H9 (cell line): Measurements from ENCODE around the gene OGFOD1. TPM values are rescaled to one million over a fixed set of nuclear protein-coding genes. Genes with fewer than 3 reads are reported as not detected.

Source experiments
- DNase-seq: peaks from one replicate; pipeline ENCODE4 v3.0.0-alpha.2; 2017
- H2AFZ ChIP-seq: one replicate; pipeline ENCODE4 v1.6.1; 2013; ENCODE audit warnings: mild to moderate bottlenecking, low read length, control low read depth, moderate library complexity
- H2AK5ac ChIP-seq: 2 replicates; pipeline ENCODE4 v1.6.1; 2013; ENCODE audit warnings: low read length, control low read depth, mixed read lengths; ENCODE audit not compliant: insufficient read length
- H2BK120ac ChIP-seq: one replicate; pipeline ENCODE4 v1.6.1; 2013; ENCODE audit warnings: low read depth, mild to moderate bottlenecking, low read length, control low read depth, inconsistent platforms; ENCODE audit not compliant: poor library complexity, severe bottlenecking
- H2BK12ac ChIP-seq: 2 replicates; pipeline ENCODE4 v1.6.1; 2013; ENCODE audit warnings: low read length, control low read depth, mixed read lengths, low read depth; ENCODE audit not compliant: insufficient read length
- H2BK15ac ChIP-seq: 2 replicates; pipeline ENCODE4 v1.6.1; 2013; ENCODE audit warnings: low read depth, low read length, control low read depth
- H2BK20ac ChIP-seq: one replicate; pipeline ENCODE4 v1.6.1; 2013; ENCODE audit warnings: low read depth, mild to moderate bottlenecking, low read length, control low read depth, inconsistent platforms; ENCODE audit not compliant: poor library complexity, severe bottlenecking
- H2BK5ac ChIP-seq: 2 replicates; pipeline ENCODE4 v1.6.1; 2013; ENCODE audit warnings: low read length, control low read depth, mixed read lengths; ENCODE audit not compliant: insufficient read length
- H3K14ac ChIP-seq: 2 replicates; pipeline ENCODE4 v1.6.1; 2013; ENCODE audit warnings: low read length, control low read depth; ENCODE audit not compliant: insufficient read depth
- H3K18ac ChIP-seq: 2 replicates; pipeline ENCODE4 v1.6.1; 2013; ENCODE audit warnings: low read depth, mild to moderate bottlenecking, mixed read lengths, low read length, control low read depth; ENCODE audit not compliant: insufficient read length
- H3K23ac ChIP-seq: 2 replicates; pipeline ENCODE4 v1.6.1; 2013; ENCODE audit warnings: low read length, control low read depth, mixed read lengths, low read depth; ENCODE audit not compliant: insufficient read length
- H3K23me2 ChIP-seq: 2 replicates; pipeline ENCODE4 v1.6.1; 2013; ENCODE audit warnings: low read depth, mild to moderate bottlenecking, mixed read lengths, low read length, control low read depth; ENCODE audit not compliant: insufficient read length, poor library complexity, severe bottlenecking
- H3K27ac ChIP-seq: 2 replicates; pipeline ENCODE4 v1.5.1; 2013; ENCODE audit warnings: low read length, control low read depth, mixed read lengths, low read depth; ENCODE audit not compliant: insufficient read length
- H3K27me3 ChIP-seq: 2 replicates; pipeline ENCODE4 v1.6.1; 2013; ENCODE audit warnings: low read length, control low read depth, inconsistent platforms; ENCODE audit not compliant: insufficient read depth
- H3K4ac ChIP-seq: 2 replicates; pipeline ENCODE4 v1.6.1; 2013; ENCODE audit warnings: low read depth, mild to moderate bottlenecking, control low read depth, inconsistent platforms, low read length, moderate library complexity
- H3K4me1 ChIP-seq: 2 replicates; pipeline ENCODE4 v1.6.1; 2013; ENCODE audit warnings: low read length, control low read depth, inconsistent platforms; ENCODE audit not compliant: insufficient read depth
- H3K4me2 ChIP-seq: 2 replicates; pipeline ENCODE4 v1.6.1; 2013; ENCODE audit warnings: low read length, control low read depth, mixed read lengths; ENCODE audit not compliant: insufficient read length, insufficient read depth
- H3K56ac ChIP-seq: 2 replicates; pipeline ENCODE4 v1.6.1; 2013; ENCODE audit warnings: low read depth, mild to moderate bottlenecking, mixed read lengths, low read length, control low read depth; ENCODE audit not compliant: insufficient read length
- H3K79me1 ChIP-seq: 2 replicates; pipeline ENCODE4 v1.6.1; 2013; ENCODE audit warnings: low read depth, mild to moderate bottlenecking, moderate library complexity, low read length, control low read depth, inconsistent platforms; ENCODE audit not compliant: insufficient read depth, poor library complexity, severe bottlenecking
- H3K79me2 ChIP-seq: 2 replicates; pipeline ENCODE4 v1.6.1; 2013; ENCODE audit warnings: low read length, control low read depth, inconsistent platforms; ENCODE audit not compliant: insufficient read depth
- H3K9ac ChIP-seq: 2 replicates; pipeline ENCODE4 v1.6.1; 2013; ENCODE audit warnings: low read length, control low read depth, mixed read lengths; ENCODE audit not compliant: insufficient read length; ENCODE audit errors: extremely low read depth
- H3K9me3 ChIP-seq: one replicate; pipeline ENCODE4 v1.6.1; 2013; ENCODE audit warnings: low read depth, low read length, inconsistent platforms; ENCODE audit not compliant: control insufficient read depth
- H3T11ph ChIP-seq: one replicate; pipeline ENCODE4 v1.6.1; 2013; ENCODE audit warnings: mild to moderate bottlenecking, low read length, control low read depth, inconsistent platforms
- H4K20me1 ChIP-seq: one replicate; pipeline ENCODE4 v1.6.1; 2013; ENCODE audit not compliant: control insufficient read depth, insufficient read length, insufficient read depth
- H4K5ac ChIP-seq: 2 replicates; pipeline ENCODE4 v1.6.1; 2013; ENCODE audit warnings: low read depth, mild to moderate bottlenecking, mixed read lengths, low read length, control low read depth; ENCODE audit not compliant: insufficient read length
- H4K8ac ChIP-seq: replicated peaks from 2 replicates; pipeline ENCODE4 v1.6.1; 2013; ENCODE audit warnings: low read length, control low read depth, mixed read lengths, low read depth; ENCODE audit not compliant: insufficient read length
- H4K91ac ChIP-seq: 2 replicates; pipeline ENCODE4 v1.6.1; 2013; ENCODE audit warnings: low read depth, mild to moderate bottlenecking, moderate library complexity, mixed read lengths, low read length, control low read depth; ENCODE audit not compliant: insufficient read length
- H3K27ac Mint-ChIP-seq, 3 experiments: 2 replicates in 2 of 3; 3 replicates in 1 of 3; pipeline ENCODE4 v1.8.0; 2020 to 2021; ENCODE audit warnings: mixed read lengths in 3 of 3, mild to moderate bottlenecking in 1 of 3, moderate library complexity in 1 of 3
- H3K27me3 Mint-ChIP-seq: 2 replicates; pipeline ENCODE4 v1.8.0; 2021; ENCODE audit warnings: low read depth, mild to moderate bottlenecking, moderate library complexity, mixed read lengths
- H3K36me3 Mint-ChIP-seq, 3 experiments: 2 replicates in 2 of 3; 3 replicates in 1 of 3; pipeline ENCODE4 v1.8.0; 2020 to 2021; ENCODE audit warnings: low read depth in 3 of 3, mixed read lengths in 3 of 3; ENCODE audit not compliant: insufficient read depth in 1 of 3
- H3K4me1 Mint-ChIP-seq, 2 experiments: 2 replicates each; pipeline ENCODE4 v1.8.0; 2020; ENCODE audit warnings: mixed read lengths in 2 of 2
- H3K4me3 Mint-ChIP-seq, 2 experiments: 2 replicates in 1 of 2; 3 replicates in 1 of 2; pipeline ENCODE4 v1.8.0; 2020 to 2021; ENCODE audit warnings: mild to moderate bottlenecking in 2 of 2, mixed read lengths in 2 of 2, moderate library complexity in 1 of 2
- H3K9me3 Mint-ChIP-seq, 2 experiments: 2 replicates in 1 of 2; 3 replicates in 1 of 2; pipeline ENCODE4 v1.8.0; 2020; ENCODE audit warnings: mild to moderate bottlenecking in 2 of 2, mixed read lengths in 2 of 2, moderate library complexity in 1 of 2
- CTCF ChIP-seq: fragments of 200-600 bp; sonication (generic); conservative IDR thresholded peaks from 3 replicates; pipeline ENCODE4 v1.8.0; 2021; ENCODE audit warnings: antibody characterized with exemption, mild to moderate bottlenecking
- WGBS: extraction: QIAGEN DNeasy Blood & Tissue Kit; methylation state at CpG from one replicate; pipeline ENCODE4 v1.1.7; 2013; ENCODE audit warnings: missing lambda C conversion rate, low lambda C conversion rate, mixed read lengths; ENCODE audit not compliant: insufficient read length; ENCODE audit errors: extremely low coverage; 5-methylcytosine and 5-hydroxymethylcytosine counted together
- total RNA-seq: library from RNA; stranded (reverse); gene quantifications from 2 replicates; pipeline ENCODE4 v1.2.1, GENCODE V29; 2021

Gene OGFOD1
- total RNA-seq, 1 experiment from 2014 or later: 66.5 TPM

- no peak overlapping the region for H2AFZ ChIP-seq
- H3K27me3 ChIP-seq: no peaks in the 10 kb centered on the region
- Mint-ChIP-seq H3K27ac (no peak overlapping the region; a peak in 1 of 7 replicates), H3K4me3 (no peak overlapping the region), H3K36me3 (peaks cover 33 to 81% (median 77%) of the 10 kb centered on the region in 3 experiments), H3K27me3 (no peaks in the 10 kb centered on the region), H3K4me1 (no peaks in the 10 kb centered on the region), H3K9me3 (no peaks in the 10 kb centered on the region)
- no peak overlapping the region for H4K91ac ChIP-seq
- no peaks in the 10 kb centered on the region for H4K20me1 ChIP-seq
- no CpG with 5 or more reads among the region's 6 CpGs for WGBS
- no peaks in the 10 kb centered on the region for H3K4me1 ChIP-seq
- H3K79me1 ChIP-seq: no peaks in the 10 kb centered on the region
- no peak overlapping the region for H4K8ac ChIP-seq
- H3K4ac ChIP-seq: no peak overlapping the region
- H3K79me2 ChIP-seq: no peaks in the 10 kb centered on the region
- no peaks in the 10 kb centered on the region for H3K9me3 ChIP-seq
- no peak overlapping the region for H4K5ac ChIP-seq
- H3K23ac ChIP-seq: no peak overlapping the region
- no peak overlapping the region for H2BK5ac ChIP-seq
- H3K23me2 ChIP-seq: no peaks in the 10 kb centered on the region
- no peak overlapping the region for H3T11ph ChIP-seq
- no peak for TF ChIP-seq CTCF
- no peak overlapping the region for H3K27ac ChIP-seq
- H2BK12ac ChIP-seq: no peak overlapping the region
- H3K4me2 ChIP-seq: no peak overlapping the region
- no peak overlapping the region for H3K14ac ChIP-seq
- H2BK120ac ChIP-seq: no peak overlapping the region
- H2BK20ac ChIP-seq: no peak overlapping the region
- no peak overlapping the region for H2AK5ac ChIP-seq
- no peak for DNase-seq
- H2BK15ac ChIP-seq: no peak overlapping the region
- no peak overlapping the region for H3K9ac ChIP-seq
- H3K18ac ChIP-seq: no peak overlapping the region
- H3K56ac ChIP-seq: no peak overlapping the region
These were observed 6.6 kb downstream of the OGFOD1 start for GRCh38 chr16:56457927-56458470.
